H9 (cell line): ENCODE data around the gene FOXN1. TPM values are rescaled to one million over a fixed set of nuclear protein-coding genes. Genes with fewer than 3 reads are reported as not detected.

ENCODE experiments used
- DNase-seq: peaks from one replicate; pipeline ENCODE4 v3.0.0-alpha.2; 2017
- H2AFZ ChIP-seq: one replicate; pipeline ENCODE4 v1.6.1; 2013; ENCODE audit warnings: mild to moderate bottlenecking, low read length, control low read depth, moderate library complexity
- H2AK5ac ChIP-seq: 2 replicates; pipeline ENCODE4 v1.6.1; 2013; ENCODE audit warnings: low read length, control low read depth, mixed read lengths; ENCODE audit not compliant: insufficient read length
- H2BK120ac ChIP-seq: one replicate; pipeline ENCODE4 v1.6.1; 2013; ENCODE audit warnings: low read depth, mild to moderate bottlenecking, low read length, control low read depth, inconsistent platforms; ENCODE audit not compliant: poor library complexity, severe bottlenecking
- H2BK12ac ChIP-seq: 2 replicates; pipeline ENCODE4 v1.6.1; 2013; ENCODE audit warnings: low read length, control low read depth, mixed read lengths, low read depth; ENCODE audit not compliant: insufficient read length
- H2BK15ac ChIP-seq: 2 replicates; pipeline ENCODE4 v1.6.1; 2013; ENCODE audit warnings: low read depth, low read length, control low read depth
- H2BK20ac ChIP-seq: one replicate; pipeline ENCODE4 v1.6.1; 2013; ENCODE audit warnings: low read depth, mild to moderate bottlenecking, low read length, control low read depth, inconsistent platforms; ENCODE audit not compliant: poor library complexity, severe bottlenecking
- H2BK5ac ChIP-seq: 2 replicates; pipeline ENCODE4 v1.6.1; 2013; ENCODE audit warnings: low read length, control low read depth, mixed read lengths; ENCODE audit not compliant: insufficient read length
- H3K14ac ChIP-seq: 2 replicates; pipeline ENCODE4 v1.6.1; 2013; ENCODE audit warnings: low read length, control low read depth; ENCODE audit not compliant: insufficient read depth
- H3K18ac ChIP-seq: 2 replicates; pipeline ENCODE4 v1.6.1; 2013; ENCODE audit warnings: low read depth, mild to moderate bottlenecking, mixed read lengths, low read length, control low read depth; ENCODE audit not compliant: insufficient read length
- H3K23ac ChIP-seq: 2 replicates; pipeline ENCODE4 v1.6.1; 2013; ENCODE audit warnings: low read length, control low read depth, mixed read lengths, low read depth; ENCODE audit not compliant: insufficient read length
- H3K23me2 ChIP-seq: 2 replicates; pipeline ENCODE4 v1.6.1; 2013; ENCODE audit warnings: low read depth, mild to moderate bottlenecking, mixed read lengths, low read length, control low read depth; ENCODE audit not compliant: insufficient read length, poor library complexity, severe bottlenecking
- H3K27ac ChIP-seq: 2 replicates; pipeline ENCODE4 v1.5.1; 2013; ENCODE audit warnings: low read length, control low read depth, mixed read lengths, low read depth; ENCODE audit not compliant: insufficient read length
- H3K27me3 ChIP-seq: 2 replicates; pipeline ENCODE4 v1.6.1; 2013; ENCODE audit warnings: low read length, control low read depth, inconsistent platforms; ENCODE audit not compliant: insufficient read depth
- H3K4ac ChIP-seq: 2 replicates; pipeline ENCODE4 v1.6.1; 2013; ENCODE audit warnings: low read depth, mild to moderate bottlenecking, control low read depth, inconsistent platforms, low read length, moderate library complexity
- H3K4me1 ChIP-seq: 2 replicates; pipeline ENCODE4 v1.6.1; 2013; ENCODE audit warnings: low read length, control low read depth, inconsistent platforms; ENCODE audit not compliant: insufficient read depth
- H3K4me2 ChIP-seq: 2 replicates; pipeline ENCODE4 v1.6.1; 2013; ENCODE audit warnings: low read length, control low read depth, mixed read lengths; ENCODE audit not compliant: insufficient read length, insufficient read depth
- H3K56ac ChIP-seq: 2 replicates; pipeline ENCODE4 v1.6.1; 2013; ENCODE audit warnings: low read depth, mild to moderate bottlenecking, mixed read lengths, low read length, control low read depth; ENCODE audit not compliant: insufficient read length
- H3K79me1 ChIP-seq: 2 replicates; pipeline ENCODE4 v1.6.1; 2013; ENCODE audit warnings: low read depth, mild to moderate bottlenecking, moderate library complexity, low read length, control low read depth, inconsistent platforms; ENCODE audit not compliant: insufficient read depth, poor library complexity, severe bottlenecking
- H3K79me2 ChIP-seq: 2 replicates; pipeline ENCODE4 v1.6.1; 2013; ENCODE audit warnings: low read length, control low read depth, inconsistent platforms; ENCODE audit not compliant: insufficient read depth
- H3K9ac ChIP-seq: 2 replicates; pipeline ENCODE4 v1.6.1; 2013; ENCODE audit warnings: low read length, control low read depth, mixed read lengths; ENCODE audit not compliant: insufficient read length; ENCODE audit errors: extremely low read depth
- H3K9me3 ChIP-seq: one replicate; pipeline ENCODE4 v1.6.1; 2013; ENCODE audit warnings: low read depth, low read length, inconsistent platforms; ENCODE audit not compliant: control insufficient read depth
- H3T11ph ChIP-seq: one replicate; pipeline ENCODE4 v1.6.1; 2013; ENCODE audit warnings: mild to moderate bottlenecking, low read length, control low read depth, inconsistent platforms
- H4K20me1 ChIP-seq: one replicate; pipeline ENCODE4 v1.6.1; 2013; ENCODE audit not compliant: control insufficient read depth, insufficient read length, insufficient read depth
- H4K5ac ChIP-seq: 2 replicates; pipeline ENCODE4 v1.6.1; 2013; ENCODE audit warnings: low read depth, mild to moderate bottlenecking, mixed read lengths, low read length, control low read depth; ENCODE audit not compliant: insufficient read length
- H4K8ac ChIP-seq: replicated peaks from 2 replicates; pipeline ENCODE4 v1.6.1; 2013; ENCODE audit warnings: low read length, control low read depth, mixed read lengths, low read depth; ENCODE audit not compliant: insufficient read length
- H4K91ac ChIP-seq: 2 replicates; pipeline ENCODE4 v1.6.1; 2013; ENCODE audit warnings: low read depth, mild to moderate bottlenecking, moderate library complexity, mixed read lengths, low read length, control low read depth; ENCODE audit not compliant: insufficient read length
- H3K27ac Mint-ChIP-seq, 3 experiments: 2 replicates in 2 of 3; 3 replicates in 1 of 3; pipeline ENCODE4 v1.8.0; 2020 to 2021; ENCODE audit warnings: mixed read lengths in 3 of 3, mild to moderate bottlenecking in 1 of 3, moderate library complexity in 1 of 3
- H3K27me3 Mint-ChIP-seq: 2 replicates; pipeline ENCODE4 v1.8.0; 2021; ENCODE audit warnings: low read depth, mild to moderate bottlenecking, moderate library complexity, mixed read lengths
- H3K36me3 Mint-ChIP-seq, 3 experiments: 2 replicates in 2 of 3; 3 replicates in 1 of 3; pipeline ENCODE4 v1.8.0; 2020 to 2021; ENCODE audit warnings: low read depth in 3 of 3, mixed read lengths in 3 of 3; ENCODE audit not compliant: insufficient read depth in 1 of 3
- H3K4me1 Mint-ChIP-seq, 2 experiments: 2 replicates each; pipeline ENCODE4 v1.8.0; 2020; ENCODE audit warnings: mixed read lengths in 2 of 2
- H3K4me3 Mint-ChIP-seq, 2 experiments: 2 replicates in 1 of 2; 3 replicates in 1 of 2; pipeline ENCODE4 v1.8.0; 2020 to 2021; ENCODE audit warnings: mild to moderate bottlenecking in 2 of 2, mixed read lengths in 2 of 2, moderate library complexity in 1 of 2
- H3K9me3 Mint-ChIP-seq, 2 experiments: 2 replicates in 1 of 2; 3 replicates in 1 of 2; pipeline ENCODE4 v1.8.0; 2020; ENCODE audit warnings: mild to moderate bottlenecking in 2 of 2, mixed read lengths in 2 of 2, moderate library complexity in 1 of 2
- CTCF ChIP-seq: fragments of 200-600 bp; sonication (generic); conservative IDR thresholded peaks from 3 replicates; pipeline ENCODE4 v1.8.0; 2021; ENCODE audit warnings: antibody characterized with exemption, mild to moderate bottlenecking
- WGBS: extraction: QIAGEN DNeasy Blood & Tissue Kit; methylation state at CpG from one replicate; pipeline ENCODE4 v1.1.7; 2013; ENCODE audit warnings: missing lambda C conversion rate, low lambda C conversion rate, mixed read lengths; ENCODE audit not compliant: insufficient read length; ENCODE audit errors: extremely low coverage; 5-methylcytosine and 5-hydroxymethylcytosine counted together
- total RNA-seq: library from RNA; stranded (reverse); gene quantifications from 2 replicates; pipeline ENCODE4 v1.2.1, GENCODE V29; 2021

The FOXN1 gene
- total RNA-seq, 1 experiment from 2014 or later: not detected

DNA sequence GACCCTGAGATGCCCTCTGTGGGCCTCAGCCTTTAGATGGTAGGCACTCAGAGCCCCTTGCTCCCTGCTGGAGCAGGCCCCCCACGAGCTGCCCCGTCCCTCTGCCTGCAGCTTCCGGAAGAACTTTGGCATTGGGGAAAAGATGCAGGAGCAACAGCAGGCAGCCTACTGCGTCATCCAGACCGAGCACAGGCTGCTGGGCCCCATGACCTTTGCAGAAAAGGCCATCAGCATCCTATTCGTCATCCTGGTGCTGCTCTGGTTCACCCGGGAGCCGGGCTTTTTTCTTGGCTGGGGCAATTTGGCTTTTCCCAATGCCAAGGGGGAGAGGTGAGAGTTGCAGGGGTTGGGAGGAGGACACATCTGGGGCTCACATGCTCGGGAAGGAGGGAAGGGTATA is 12.7 kb upstream of the FOXN1 start:
- Mint-ChIP-seq H3K27me3 (peaks cover 19% of the 10 kb centered on the region), H3K27ac (no peak overlapping the region), H3K9me3 (no peaks in the 10 kb centered on the region; a peak in 1 of 5 replicates), H3K4me1 (peaks cover 12 to 17% of the 10 kb centered on the region in 2 experiments), H3K36me3 (no peaks in the 10 kb centered on the region; a peak in 1 of 7 replicates), H3K4me3 (no peak overlapping the region)
- no peak overlapping the region for H3K27ac ChIP-seq
- TF ChIP-seq CTCF: no peak
- H3K4ac ChIP-seq: no peak overlapping the region
- H4K91ac ChIP-seq: no peak overlapping the region
- H2BK15ac ChIP-seq: no peak overlapping the region
- no peak overlapping the region for H3K14ac ChIP-seq
- no peak overlapping the region for H3K9ac ChIP-seq
- no peak overlapping the region for H4K5ac ChIP-seq
- DNase-seq: no peak
- H2BK5ac ChIP-seq: no peak overlapping the region
- H2BK12ac ChIP-seq: no peak overlapping the region
- no peak overlapping the region for H2AFZ ChIP-seq
- H3K56ac ChIP-seq: no peak overlapping the region
- no peaks in the 10 kb centered on the region for H3K9me3 ChIP-seq
- no peak overlapping the region for H3K18ac ChIP-seq
- H2BK20ac ChIP-seq: no peak overlapping the region
- no peak overlapping the region for H2AK5ac ChIP-seq
- no peaks in the 10 kb centered on the region for H3K23me2 ChIP-seq
- H3T11ph ChIP-seq: no peak overlapping the region
- H2BK120ac ChIP-seq: no peak overlapping the region
- H3K79me1 ChIP-seq: no peaks in the 10 kb centered on the region
- H3K27me3 ChIP-seq: no peaks in the 10 kb centered on the region
- no peak overlapping the region for H3K23ac ChIP-seq
- no peak overlapping the region for H3K4me2 ChIP-seq
- H3K4me1 ChIP-seq: peaks cover 2% of the 10 kb centered on the region; the same call in 1 of the 2 replicates
- no CpG with 5 or more reads among the region's 9 CpGs for WGBS
- no peaks in the 10 kb centered on the region for H4K20me1 ChIP-seq
- H3K79me2 ChIP-seq: no peaks in the 10 kb centered on the region
- H4K8ac ChIP-seq: no peak overlapping the region
